Mammary epithelial cell (primary cell): ENCODE results near the gene SLC16A3.

Experiments used
- CTCF ChIP-seq, 2 donors: IDR thresholded peaks in 1 of 2; conservative IDR thresholded peaks in 1 of 2; 2 replicates each; pipeline ENCODE4 v1.5.1; 2011 to 2012; ENCODE audit warnings: inconsistent platforms in 2 of 2, low read length in 2 of 2, mild to moderate bottlenecking in 2 of 2, control low read depth in 1 of 2, low read depth in 1 of 2; ENCODE audit not compliant: insufficient read depth in 1 of 2; ENCODE audit errors: extremely low read depth in 1 of 2
- EZH2 ChIP-seq: IDR thresholded peaks from 2 replicates; pipeline ENCODE4 v1.6.1; 2012; ENCODE audit warnings: low read length, inconsistent platforms, borderline replicate concordance

- TF ChIP-seq CTCF (conservative IDR thresholded peaks at IDR 0.05 in 1 of 2, IDR thresholded peaks at IDR 0.05 in 1 of 2; ENCODE audit: extremely low read depth in 1 of 2, insufficient read depth in 1 of 2, low read depth in 1 of 2, low read length in 2 of 2) (no peak), EZH2 (no peak)
Measured at GRCh38 chr17:82223517-82223916, 5.3 kb upstream of the SLC16A3 start.
